Stimulated activated naive CD4-positive, alpha-beta T cell (primary cell): Measurements from ENCODE around the gene TBC1D26.
"Not testable (repeated sequence)": the region's sequence is repeated elsewhere in the genome, so short reads cannot be mapped to it uniquely, and the experiment has no call there.

ENCODE experiments used
- DNase-seq, 6 experiments: peaks; one replicate each; lab custom pipeline; 2025; lab: John Stamatoyannopoulos, UW

The TBC1D26 gene

GRCh38 chr17:15731900-15732299 lies at the start of gene TBC1D26:
Gene TBC1D26 (plus strand): TSS chr17:15732283. CDS start chr17:15735349, 3,066 bp downstream.
- DNase-seq = not testable (repeated sequence)

GRCh38 chr17:15683135-15683534 lies 48.9 kb upstream of the TBC1D26 start:
- DNase-seq = not testable (repeated sequence)

GRCh38 chr17:15683824-15684478 lies 48.1 kb upstream of the TBC1D26 start, which contains the start of gene TRIM16:
Gene TRIM16 (minus strand): TSS chr17:15684311. CDS start chr17:15651609, 32,702 bp downstream.
- DNase-seq = peak; percentile 39 to 85 (median 76)

GRCh38 chr17:15687494-15687893 lies 44.6 kb upstream of the TBC1D26 start:
- not testable (repeated sequence) for DNase-seq

- DNase-seq = not testable (repeated sequence)
These were observed 33.1 kb upstream of the TBC1D26 start for GRCh38 chr17:15698967-15699366.

- peak; percentile 78 to 90 (median 88) for DNase-seq
These were observed 32.6 kb upstream of the TBC1D26 start, which contains the start of gene ZNF286A for GRCh38 chr17:15699413-15699924. Gene ZNF286A (plus strand): TSS chr17:15699752. CDS start chr17:15700330, 578 bp downstream.

- DNase-seq = not testable (repeated sequence)
These were observed 32.1 kb upstream of the TBC1D26 start for GRCh38 chr17:15699937-15700336.

- DNase-seq = not testable (repeated sequence)
These were observed 27.8 kb upstream of the TBC1D26 start for GRCh38 chr17:15704239-15704638.

GRCh38 chr17:15704813-15705212 lies 27.3 kb upstream of the TBC1D26 start:
- not testable (repeated sequence) for DNase-seq

- DNase-seq = not testable (repeated sequence)
These were observed 23.2 kb upstream of the TBC1D26 start for GRCh38 chr17:15708879-15709278.

- not testable (repeated sequence) for DNase-seq
These were observed 15.2 kb upstream of the TBC1D26 start for GRCh38 chr17:15716601-15717563.

- DNase-seq = not testable (repeated sequence)
These were observed 1.5 kb upstream of the TBC1D26 start for GRCh38 chr17:15730535-15730934.

GRCh38 chr17:15733174-15733789 lies 1.2 kb downstream of the TBC1D26 start:
- DNase-seq = not testable (repeated sequence)

- not testable (repeated sequence) for DNase-seq
These were observed 4.5 kb downstream of the TBC1D26 start for GRCh38 chr17:15736578-15736977.

GRCh38 chr17:15738066-15738465 lies 6.0 kb downstream of the TBC1D26 start:
- no peak for DNase-seq

- not testable (repeated sequence) for DNase-seq
These were observed 7.2 kb downstream of the TBC1D26 start for GRCh38 chr17:15739259-15739658.

GRCh38 chr17:15740041-15740440 lies 8.0 kb downstream of the TBC1D26 start:
- DNase-seq = not testable (repeated sequence)

GRCh38 chr17:15740570-15741120 lies 8.6 kb downstream of the TBC1D26 start:
- no peak for DNase-seq

- DNase-seq = no peak
These were observed 9.5 kb downstream of the TBC1D26 start for GRCh38 chr17:15741624-15742023.

- DNase-seq = no peak
These were observed 10.1 kb downstream of the TBC1D26 start for GRCh38 chr17:15742051-15742795.

- DNase-seq = no peak
These were observed 10.8 kb downstream of the TBC1D26 start for GRCh38 chr17:15742921-15743320.
